B cell (primary cell): ENCODE data around the gene SLC25A18. TPM values are rescaled to one million over a fixed set of nuclear protein-coding genes. Genes with fewer than 3 reads are reported as not detected.

ENCODE experiments used
- ATAC-seq: fragments of 200-7000 bp; cut with Tn5 transposase; one replicate; pipeline ENCODE4 v1.10.0; 2021; ENCODE audit warnings: low read depth, mild to moderate bottlenecking, moderate number of reproducible peaks, moderate library complexity
- CTCF ChIA-PET: fragments of 350-600 bp; sonication (Branson Sonifier 250); formaldehyde crosslinking; loops from one replicate; lab custom pipeline; 2021; ENCODE audit warnings: antibody characterized with exemption, inconsistent platforms; lab: Charles Lee
- POLR2A ChIA-PET: fragments of 350-600 bp; sonication (Branson Sonifier 250); formaldehyde crosslinking; loops from one replicate; lab custom pipeline; 2021; ENCODE audit warnings: antibody characterized with exemption; lab: Charles Lee
- DNase-seq: peaks from one replicate; pipeline ENCODE4 v3.0.0; 2013
- H2AFZ ChIP-seq: 2 replicates; pipeline ENCODE4 v1.6.1; 2012; ENCODE audit warnings: mild to moderate bottlenecking, low read depth, low read length; ENCODE audit not compliant: insufficient read depth, poor library complexity, severe bottlenecking
- H3K27ac ChIP-seq, 2 donors: 1 replicate in 1 of 2; 2 replicates in 1 of 2; pipeline ENCODE4 v1.5.1; 2012 to 2013; ENCODE audit warnings: low read length in 2 of 2, mild to moderate bottlenecking in 2 of 2, moderate library complexity in 1 of 2
- H3K27me3 ChIP-seq, 4 experiments: fragments of 200-600 bp in 1 of 4; sonication (generic) in 1 of 4; replicated peaks in 1 of 4; 1 replicate in 2 of 4; 2 replicates in 2 of 4; pipeline versions ENCODE4 v1.6.1 to v1.7.0; 2013 to 2016; ENCODE audit warnings: low read length in 3 of 4, mild to moderate bottlenecking in 2 of 4, mixed read lengths in 1 of 4, moderate library complexity in 1 of 4; ENCODE audit not compliant: insufficient read depth in 4 of 4, control insufficient read depth in 3 of 4; ENCODE audit errors: control extremely low read depth in 1 of 4
- H3K36me3 ChIP-seq, 2 experiments: replicated peaks in 1 of 2; 1 replicate in 1 of 2; 2 replicates in 1 of 2; pipeline versions ENCODE4 v1.6.1 to v1.7.1; 2013; ENCODE audit warnings: low read length in 1 of 2; ENCODE audit not compliant: insufficient read depth in 2 of 2, control insufficient read depth in 1 of 2; ENCODE audit errors: control extremely low read depth in 1 of 2, extremely low read depth in 1 of 2
- H3K4me1 ChIP-seq, 2 donors: fragments of 200-600 bp in 1 of 2; sonication (generic) in 1 of 2; 1 replicate in 1 of 2; 2 replicates in 1 of 2; pipeline versions ENCODE4 v1.5.1 to v1.6.1; 2013 to 2017; ENCODE audit warnings: low read length in 2 of 2; ENCODE audit not compliant: control insufficient read depth in 2 of 2, insufficient read depth in 2 of 2
- H3K4me2 ChIP-seq: replicated peaks from 2 replicates; pipeline ENCODE3; 2012; ENCODE audit warnings: mild to moderate bottlenecking, low read depth, low read length; ENCODE audit not compliant: poor library complexity, severe bottlenecking
- H3K4me3 ChIP-seq, 5 experiments: fragments of 200-600 bp in 1 of 5; sonication (generic) in 1 of 5; 1 replicate in 3 of 5; 2 replicates in 2 of 5; pipeline versions ENCODE4 v1.5.1 to v1.7.0; 2011 to 2016; ENCODE audit warnings: low read length in 4 of 5, mild to moderate bottlenecking in 4 of 5, low read depth in 2 of 5, control low read depth in 1 of 5, moderate library complexity in 1 of 5; ENCODE audit not compliant: insufficient read depth in 1 of 5; ENCODE audit errors: control extremely low read depth in 1 of 5, extremely low read depth in 1 of 5
- H3K79me2 ChIP-seq: fragments of 200-600 bp; sonication (generic); one replicate; pipeline ENCODE4 v1.6.0; 2016; ENCODE audit warnings: low read length; ENCODE audit not compliant: control insufficient read depth, insufficient read depth
- H3K9ac ChIP-seq: fragments of 200-600 bp; sonication (generic); 2 replicates; pipeline ENCODE4 v1.6.1; 2017; ENCODE audit warnings: mild to moderate bottlenecking, low read length, moderate library complexity
- H3K9me3 ChIP-seq, 3 donors: one replicate each; pipeline versions ENCODE4 v1.6.1 to v1.7.1; 2013; ENCODE audit warnings: low read length in 2 of 3; ENCODE audit not compliant: control insufficient read depth in 2 of 3, insufficient read depth in 1 of 3; ENCODE audit errors: control extremely low read depth in 1 of 3
- H4K20me1 ChIP-seq: 2 replicates; pipeline ENCODE4 v1.6.0; 2012; ENCODE audit warnings: mild to moderate bottlenecking, low read length; ENCODE audit not compliant: insufficient read depth, control insufficient read depth, poor library complexity, severe bottlenecking
- H3K27ac Mint-ChIP-seq: one replicate; pipeline ENCODE4 v1.8.0; 2021; ENCODE audit warnings: mixed read lengths
- H3K27me3 Mint-ChIP-seq: one replicate; pipeline ENCODE4 v1.8.0; 2021; ENCODE audit warnings: mixed read lengths
- H3K4me1 Mint-ChIP-seq: one replicate; pipeline ENCODE4 v1.8.0; 2021; ENCODE audit warnings: mixed read lengths
- H3K4me3 Mint-ChIP-seq: one replicate; pipeline ENCODE4 v1.8.0; 2021; ENCODE audit warnings: mixed read lengths
- H3K9me3 Mint-ChIP-seq: one replicate; pipeline ENCODE4 v1.8.0; 2022; ENCODE audit warnings: mixed read lengths; ENCODE audit not compliant: insufficient read depth
- EZH2 ChIP-seq: IDR thresholded peaks from 2 replicates; pipeline ENCODE4 v1.6.1; 2012; ENCODE audit warnings: borderline replicate concordance, low read depth, mild to moderate bottlenecking, moderate library complexity, low read length; ENCODE audit not compliant: insufficient read depth, poor library complexity, severe bottlenecking
- WGBS: methylation state at CpG from one replicate; pipeline ENCODE4 v1.1.5; 2013; ENCODE audit warnings: missing lambda C conversion rate; ENCODE audit not compliant: insufficient coverage; 5-methylcytosine and 5-hydroxymethylcytosine counted together
- intact Hi-C: fragments of 100-400 bp; cut with micrococcal nuclease; formaldehyde crosslinking; loops from one replicate; pipeline ENCODE4 v1.10.0; 2022
- polyA plus RNA-seq: library from polyadenylated mRNA; depleted of rRNA; stranded (reverse); fragments of >200 nt; gene quantifications from 2 replicates; pipeline ENCODE4 v1.2.3, GENCODE V29; 2012
- total RNA-seq, 2 donors: library from RNA; stranded (reverse); fragments of 120-200 nt in 1 of 2; gene quantifications; 1 replicate in 1 of 2; 2 replicates in 1 of 2; pipeline versions ENCODE4 v1.2.3 to v1.2.4, GENCODE V29; 2013 to 2022
- TF ChIP-seq, protein P1 (sequence below): fragments of 200-600 bp; IDR thresholded peaks from one replicate; pipeline ENCODE4 v1.8.0; 2022; ENCODE audit warnings: antibody characterized with exemption, mild to moderate bottlenecking

Gene SLC25A18
- total and polyA plus RNA-seq, 2 donors (not counting 1 experiment from before 2014, with no cell fraction given) = not detected

- H3K27ac Mint-ChIP-seq = no peak overlapping the region
- ChIA-PET POLR2A (no interaction called here), CTCF (no interaction called here)
- H3K4me1 ChIP-seq = no peaks in the 10 kb centered on the region
- no peak overlapping the region for H2AFZ ChIP-seq
- DNase-seq (no peak), ATAC-seq (no peak)
- peaks cover 11% of the 10 kb centered on the region for H3K27me3 Mint-ChIP-seq
- intact Hi-C loops = no loop called here
- no peak overlapping the region for H3K27ac ChIP-seq
- H3K9me3 Mint-ChIP-seq = no peaks in the 10 kb centered on the region
- WGBS = 96% methylated on average over 3 of the region's 4 CpGs
- H3K4me2 ChIP-seq = no peak overlapping the region
- H3K27me3 ChIP-seq = peaks cover 0 to 12% (median 2%) of the 10 kb centered on the region in 4 experiments
- no peak overlapping the region for H3K4me3 ChIP-seq
- H3K9me3 ChIP-seq = peaks cover 0 to 2% (median 0%) of the 10 kb centered on the region in 3 donors
- TF ChIP-seq, protein P1, sequence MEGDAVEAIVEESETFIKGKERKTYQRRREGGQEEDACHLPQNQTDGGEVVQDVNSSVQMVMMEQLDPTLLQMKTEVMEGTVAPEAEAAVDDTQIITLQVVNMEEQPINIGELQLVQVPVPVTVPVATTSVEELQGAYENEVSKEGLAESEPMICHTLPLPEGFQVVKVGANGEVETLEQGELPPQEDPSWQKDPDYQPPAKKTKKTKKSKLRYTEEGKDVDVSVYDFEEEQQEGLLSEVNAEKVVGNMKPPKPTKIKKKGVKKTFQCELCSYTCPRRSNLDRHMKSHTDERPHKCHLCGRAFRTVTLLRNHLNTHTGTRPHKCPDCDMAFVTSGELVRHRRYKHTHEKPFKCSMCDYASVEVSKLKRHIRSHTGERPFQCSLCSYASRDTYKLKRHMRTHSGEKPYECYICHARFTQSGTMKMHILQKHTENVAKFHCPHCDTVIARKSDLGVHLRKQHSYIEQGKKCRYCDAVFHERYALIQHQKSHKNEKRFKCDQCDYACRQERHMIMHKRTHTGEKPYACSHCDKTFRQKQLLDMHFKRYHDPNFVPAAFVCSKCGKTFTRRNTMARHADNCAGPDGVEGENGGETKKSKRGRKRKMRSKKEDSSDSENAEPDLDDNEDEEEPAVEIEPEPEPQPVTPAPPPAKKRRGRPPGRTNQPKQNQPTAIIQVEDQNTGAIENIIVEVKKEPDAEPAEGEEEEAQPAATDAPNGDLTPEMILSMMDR = no peak
- TF ChIP-seq EZH2 = no peak
- H3K79me2 ChIP-seq = no peaks in the 10 kb centered on the region
- H3K4me1 Mint-ChIP-seq = no peaks in the 10 kb centered on the region
- no peak overlapping the region for H3K4me3 Mint-ChIP-seq
- no peak overlapping the region for H3K9ac ChIP-seq
- no peaks in the 10 kb centered on the region for H4K20me1 ChIP-seq
- H3K36me3 ChIP-seq = no peaks in the 10 kb centered on the region
Measured at GRCh38 chr22:17575681-17576080, 12.4 kb downstream of the SLC25A18 start.

- ChIA-PET POLR2A (no interaction called here), CTCF (no interaction called here)
- H3K27ac Mint-ChIP-seq = no peak overlapping the region
- no peak for ATAC-seq
- Histone ChIP-seq H3K27me3 (peaks cover 0 to 9% (median 2%) of the 10 kb centered on the region in 4 experiments), H3K9me3 (no peaks in the 10 kb centered on the region), H4K20me1 (no peaks in the 10 kb centered on the region), H3K79me2 (no peaks in the 10 kb centered on the region), H3K36me3 (no peaks in the 10 kb centered on the region), H2AFZ (no peak overlapping the region), H3K4me2 (no peak overlapping the region), H3K9ac (no peak overlapping the region), H3K4me3 (no peak overlapping the region), H3K4me1 (no peaks in the 10 kb centered on the region), H3K27ac (no peak overlapping the region)
- peaks cover 3% of the 10 kb centered on the region for H3K27me3 Mint-ChIP-seq
- WGBS = 62% methylated on average over 4 of the region's 6 CpGs
- TF ChIP-seq EZH2 = no peak
- TF ChIP-seq, protein P1 = no peak
- H3K4me1 Mint-ChIP-seq = no peaks in the 10 kb centered on the region
- no peak for DNase-seq
- intact Hi-C loops = no loop called here
- H3K9me3 Mint-ChIP-seq = no peaks in the 10 kb centered on the region
- no peak overlapping the region for H3K4me3 Mint-ChIP-seq
Measured at GRCh38 chr22:17576470-17576869, 13.2 kb downstream of the SLC25A18 start.
